HEK293 (cell line): ENCODE results near the gene MAP4K2.

Experiments
- INSM2 ChIP-seq: fragments of 450-650 bp; formaldehyde crosslinking; IDR thresholded peaks from 2 replicates; pipeline ENCODE4 v1.5.1; 2016; ENCODE audit warnings: missing biosample characterization, missing genetic modification characterization
- PATZ1 ChIP-seq: fragments of 450-650 bp; formaldehyde crosslinking; IDR thresholded peaks from 2 replicates; pipeline ENCODE4 v1.5.1; 2016; ENCODE audit warnings: missing biosample characterization, missing genetic modification characterization
- REPIN1 ChIP-seq: fragments of 450-650 bp; formaldehyde crosslinking; IDR thresholded peaks from 2 replicates; pipeline ENCODE4 v1.5.1; 2017; ENCODE audit warnings: missing biosample characterization, missing genetic modification characterization, low read depth
- TRIM28 ChIP-seq: IDR thresholded peaks from 2 replicates; pipeline ENCODE4 v1.6.1; 2011; ENCODE audit warnings: low read length, control low read depth, borderline replicate concordance
- ZBTB26 ChIP-seq: fragments of 450-650 bp; formaldehyde crosslinking; optimal IDR thresholded peaks from 2 replicates; pipeline ENCODE3; 2016; ENCODE audit warnings: missing biosample characterization, mild to moderate bottlenecking, missing genetic modification characterization
- ZBTB44 ChIP-seq: fragments of 450-650 bp; IDR thresholded peaks from 2 replicates; pipeline ENCODE4 v1.5.1; 2018; ENCODE audit warnings: missing biosample characterization, mild to moderate bottlenecking, missing genetic modification characterization
- ZBTB49 ChIP-seq: fragments of 450-650 bp; formaldehyde crosslinking; IDR thresholded peaks from 2 replicates; pipeline ENCODE4 v1.5.1; 2016; ENCODE audit warnings: missing biosample characterization, missing genetic modification characterization, low read depth
- ZBTB6 ChIP-seq: fragments of 450-650 bp; formaldehyde crosslinking; IDR thresholded peaks from 2 replicates; pipeline ENCODE4 v1.5.1; 2017; ENCODE audit warnings: missing biosample characterization, missing genetic modification characterization
- ZNF202 ChIP-seq: fragments of 450-650 bp; formaldehyde crosslinking; IDR thresholded peaks from 2 replicates; pipeline ENCODE4 v1.5.1; 2016; ENCODE audit warnings: missing biosample characterization, missing genetic modification characterization, borderline replicate concordance
- ZNF274 ChIP-seq, 2 experiments: fragments of 200-500 bp in 1 of 2; fragments of 450-650 bp in 1 of 2; sonication (Bioruptor generic) in 1 of 2; formaldehyde crosslinking in 1 of 2; IDR thresholded peaks; 2 replicates each; pipeline versions ENCODE4 v1.5.1 to v1.6.1; 2014 to 2016; ENCODE audit warnings: borderline replicate concordance in 1 of 2, inconsistent platforms in 1 of 2, low read length in 1 of 2, missing biosample characterization in 1 of 2, missing genetic modification characterization in 1 of 2
- ZNF366 ChIP-seq: fragments of 450-650 bp; formaldehyde crosslinking; conservative IDR thresholded peaks from 2 replicates; pipeline ENCODE4 v1.5.1; 2016; ENCODE audit warnings: missing biosample characterization, missing genetic modification characterization
- ZNF394 ChIP-seq: fragments of 450-650 bp; formaldehyde crosslinking; IDR thresholded peaks from 2 replicates; pipeline ENCODE4 v1.5.1; 2016; ENCODE audit warnings: missing biosample characterization, missing genetic modification characterization, mild to moderate bottlenecking, moderate library complexity, borderline replicate concordance
- ZNF529 ChIP-seq: fragments of 450-650 bp; formaldehyde crosslinking; IDR thresholded peaks from 2 replicates; pipeline ENCODE4 v1.5.1; 2017; ENCODE audit warnings: missing genetic modification characterization, missing biosample characterization; ENCODE audit not compliant: insufficient replicate concordance
- ZNF585B ChIP-seq: fragments of 450-650 bp; formaldehyde crosslinking; IDR thresholded peaks from 2 replicates; pipeline ENCODE4 v1.5.1; 2016; ENCODE audit warnings: missing biosample characterization, missing genetic modification characterization
- ZNF621 ChIP-seq: fragments of 450-650 bp; formaldehyde crosslinking; IDR thresholded peaks from 2 replicates; pipeline ENCODE4 v1.5.1; 2017; ENCODE audit warnings: missing biosample characterization, missing genetic modification characterization
- ZNF704 ChIP-seq: fragments of 450-650 bp; formaldehyde crosslinking; IDR thresholded peaks from 2 replicates; pipeline ENCODE4 v1.5.1; 2016; ENCODE audit warnings: missing biosample characterization, missing genetic modification characterization
- ZNF707 ChIP-seq: fragments of 450-650 bp; formaldehyde crosslinking; IDR thresholded peaks from 2 replicates; pipeline ENCODE4 v1.5.1; 2016; ENCODE audit warnings: missing biosample characterization, missing genetic modification characterization
- ZSCAN5A ChIP-seq: fragments of 450-650 bp; formaldehyde crosslinking; IDR thresholded peaks from 2 replicates; pipeline ENCODE4 v1.5.1; 2016; ENCODE audit warnings: missing biosample characterization, missing genetic modification characterization

MAP4K2 gene

GRCh38 chr11:64842851-64843685 lies 40.1 kb upstream of the MAP4K2 start (continued):
- TF ChIP-seq ZBTB49 (no peak), ZNF202 (tag by site-specific recombination) (no peak), ZBTB6 (no peak), ZNF704 (tag by site-specific recombination) (no peak), ZNF366 (0 out of 2 replicates have a peak, but pooled peaks have one; percentile 25), PATZ1 (tag by site-specific recombination) (peak; percentile 98), ZNF529 (tag by site-specific recombination) (no peak), ZSCAN5A (no peak), ZNF585B (tag by site-specific recombination) (no peak), INSM2 (no peak), ZNF707 (no peak), ZNF621 (no peak), REPIN1 (tag by site-specific recombination) (no peak), ZNF394 (tag by site-specific recombination) (peak; percentile 34; the same call in 1 of the 2 replicates), TRIM28 (no peak), ZBTB44 (no peak), ZBTB26 (tag by site-specific recombination) (no peak), ZNF274 (IDR thresholded peaks at IDR 0.05; ENCODE audit: low read length) (no peak), ZNF274 (tag by site-specific recombination; IDR thresholded peaks at IDR 0.05; ENCODE audit: borderline replicate concordance) (no peak)
